Epithelial cell of prostate (primary cell): ENCODE data around the gene POTEB.
"Not testable (repeated sequence)": the region's sequence is repeated elsewhere in the genome, so short reads cannot be mapped to it uniquely, and the experiment has no call there.

Experiments used
- DNase-seq: peaks from one replicate; pipeline ENCODE4 v3.0.0-alpha.2; 2011; ENCODE audit warnings: low read depth, low spot score
- H3K27ac ChIP-seq: fragments of 450-650 bp; 2 replicates; pipeline ENCODE4 v1.5.1; 2017; ENCODE audit warnings: mild to moderate bottlenecking

Gene POTEB

DNA sequence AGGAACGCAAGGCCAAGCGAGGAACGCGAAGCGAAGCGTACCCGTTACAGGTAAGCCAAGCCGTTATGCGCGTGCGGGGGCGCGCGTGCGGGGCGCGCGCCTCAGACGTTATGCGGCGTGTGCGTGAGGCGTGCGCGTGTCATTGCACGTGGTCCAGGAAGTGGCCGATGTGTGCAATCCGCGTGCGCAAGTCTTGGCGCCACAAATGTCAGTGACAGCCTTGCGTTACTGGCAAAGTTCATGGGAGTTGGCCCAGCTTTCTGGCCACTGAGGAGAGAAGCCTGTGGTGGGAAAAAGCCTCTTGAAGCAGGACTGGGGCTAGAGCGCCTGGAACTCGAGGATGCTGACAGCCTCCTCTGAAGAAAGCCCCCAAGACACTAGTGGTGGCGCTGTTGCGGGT, at the start of gene POTEB:
POTEB (minus strand) TSS at position 101 of the 400 bp plus-strand sequence. CDS start 489 bp downstream, outside the sequence.
- not testable (repeated sequence) for H3K27ac ChIP-seq, DNase-seq

DNA sequence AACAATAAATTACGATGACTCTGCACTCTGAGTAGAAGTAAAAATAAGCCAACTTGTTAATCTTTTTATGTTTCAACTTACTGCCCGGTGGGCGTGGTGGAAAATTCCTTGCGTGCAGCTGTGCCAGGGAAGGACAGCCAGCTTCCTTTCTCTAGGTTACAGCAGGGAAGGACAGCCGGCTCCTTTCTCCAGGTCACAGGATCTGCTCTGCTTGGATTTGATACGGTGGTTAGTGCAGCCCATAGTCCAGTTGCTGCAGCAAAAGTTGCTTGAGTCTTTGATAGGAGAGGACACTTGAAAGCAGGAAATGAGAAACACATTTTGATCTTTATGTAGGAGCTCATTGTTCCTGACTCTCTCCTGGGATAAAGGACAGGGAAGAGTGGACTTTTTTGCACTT, 13.4 kb upstream of the POTEB start:
- not testable (repeated sequence) for H3K27ac ChIP-seq, DNase-seq

DNA sequence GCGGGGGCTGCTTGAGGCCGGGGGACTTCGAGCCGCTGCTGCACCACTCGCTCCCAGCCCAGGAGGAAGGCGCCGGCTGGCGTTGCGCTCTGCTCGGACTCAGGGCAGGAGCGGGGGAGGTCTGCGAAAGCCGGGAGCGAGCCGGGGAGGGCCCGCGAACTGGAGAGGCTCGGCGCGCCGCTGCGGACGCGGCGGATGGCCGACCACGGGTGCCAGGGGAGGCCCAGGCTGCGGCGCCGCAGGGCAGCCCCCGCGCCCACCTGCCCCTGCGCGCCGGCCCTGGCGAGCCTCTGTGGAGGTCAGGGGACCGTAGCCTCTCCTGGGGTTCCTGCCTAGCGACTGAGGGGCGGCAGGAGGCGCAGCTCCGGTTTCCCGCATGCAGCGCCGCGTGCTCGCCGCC, 12.0 kb upstream of the POTEB start:
- not testable (repeated sequence) for DNase-seq, H3K27ac ChIP-seq

DNA sequence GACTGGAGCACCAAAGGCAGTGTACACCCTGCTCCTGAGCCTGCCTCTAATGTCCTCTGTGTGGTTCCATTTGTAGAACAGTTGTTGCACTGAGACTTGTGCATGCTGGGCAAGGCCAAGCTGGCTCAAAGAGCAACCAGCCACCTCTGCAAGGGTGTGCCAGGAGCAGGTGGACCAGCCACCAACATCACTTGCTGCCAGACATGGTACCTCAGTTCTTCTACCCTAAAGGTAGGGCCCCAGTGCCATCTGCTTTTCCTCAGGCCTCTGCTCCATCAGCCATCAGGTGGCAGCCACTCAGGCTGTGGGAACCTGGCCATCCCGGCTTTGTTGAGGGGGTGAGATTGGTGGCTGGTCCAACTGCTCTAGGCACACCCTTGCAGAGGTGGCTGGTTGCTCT, 38.7 kb downstream of the POTEB start:
- not testable (repeated sequence) for DNase-seq, H3K27ac ChIP-seq
